Measurements from ENCODE around the gene OR2L2.
"Not testable (repeated sequence)": the region's sequence is repeated elsewhere in the genome, so short reads cannot be mapped to it uniquely, and the experiment has no call there.

The OR2L2 gene

GRCh38 chr1:248065071-248065470, 35.2 kb downstream of the OR2L2 start:
- Histone ChIP-seq H3K27me3 (ENCODE audit: control insufficient read depth, insufficient read depth, low read length) (no peaks in the 10 kb centered on the region), H3K27ac (ENCODE audit: low read depth, low read length) (no peak overlapping the region)

GRCh38 chr1:248065604-248066003, 35.7 kb downstream of the OR2L2 start:
- H3K27ac ChIP-seq (ENCODE audit: low read depth, low read length): no peak overlapping the region
- H3K4me1 ChIP-seq (ENCODE audit: control insufficient read depth, insufficient read depth, low read length): no peaks in the 10 kb centered on the region
- H3K4me3 ChIP-seq (ENCODE audit: low read length): no peak overlapping the region
- H3K27me3 ChIP-seq (ENCODE audit: control insufficient read depth, insufficient read depth, low read length): no peaks in the 10 kb centered on the region
- H3K36me3 ChIP-seq (ENCODE audit: control insufficient read depth, insufficient read depth, low read length): no peaks in the 10 kb centered on the region
- H3K9ac ChIP-seq (ENCODE audit: low read length): no peak overlapping the region

More at GRCh38 chr1:248065071-248065470, 35.2 kb downstream of the OR2L2 start:
- no peak overlapping the region for H3K9ac ChIP-seq (ENCODE audit: low read length)
- no peaks in the 10 kb centered on the region for H3K4me1 ChIP-seq (ENCODE audit: control insufficient read depth, insufficient read depth, low read length)
- H3K4me3 ChIP-seq (ENCODE audit: low read length): no peak overlapping the region
- H3K36me3 ChIP-seq (ENCODE audit: control insufficient read depth, insufficient read depth, low read length): no peaks in the 10 kb centered on the region

- H3K27ac ChIP-seq (ENCODE audit: low read depth, low read length); H3K4me3 ChIP-seq (ENCODE audit: low read length); H3K36me3 ChIP-seq (ENCODE audit: control insufficient read depth, insufficient read depth, low read length); H3K4me1 ChIP-seq (ENCODE audit: control insufficient read depth, insufficient read depth, low read length); H3K9ac ChIP-seq (ENCODE audit: low read length); H3K27me3 ChIP-seq (ENCODE audit: control insufficient read depth, insufficient read depth, low read length): not testable (repeated sequence)
Measured at GRCh38 chr1:248083864-248084263, 54.0 kb downstream of the OR2L2 start.
